H7 (cell line): ENCODE results near the gene ZNF518A. TPM values are rescaled to one million over a fixed set of nuclear protein-coding genes. Genes with fewer than 3 reads are reported as not detected.

Experiments
- DNase-seq: peaks from one replicate; pipeline ENCODE4 v3.0.0; 2012
- H3K27me3 ChIP-seq: 2 replicates; pipeline ENCODE4 v1.6.0; 2011; ENCODE audit warnings: mild to moderate bottlenecking, low read length; ENCODE audit not compliant: control insufficient read depth, insufficient read depth
- H3K36me3 ChIP-seq: replicated peaks from 2 replicates; pipeline ENCODE4 v1.5.1; 2011; ENCODE audit warnings: low read length; ENCODE audit not compliant: control insufficient read depth, insufficient read depth
- H3K4me3 ChIP-seq: 2 replicates; pipeline ENCODE4 v1.5.1; 2011; ENCODE audit warnings: low read depth, mild to moderate bottlenecking, control low read depth, low read length, moderate library complexity; ENCODE audit not compliant: insufficient read depth
- total RNA-seq: library from RNA; depleted of rRNA; stranded (reverse); fragments of >200 nt; shearing (Covaris generic); gene quantifications from 2 replicates; pipeline ENCODE4 v1.2.3, GENCODE V29; 2014; rRNA removed

The ZNF518A gene, protein sequence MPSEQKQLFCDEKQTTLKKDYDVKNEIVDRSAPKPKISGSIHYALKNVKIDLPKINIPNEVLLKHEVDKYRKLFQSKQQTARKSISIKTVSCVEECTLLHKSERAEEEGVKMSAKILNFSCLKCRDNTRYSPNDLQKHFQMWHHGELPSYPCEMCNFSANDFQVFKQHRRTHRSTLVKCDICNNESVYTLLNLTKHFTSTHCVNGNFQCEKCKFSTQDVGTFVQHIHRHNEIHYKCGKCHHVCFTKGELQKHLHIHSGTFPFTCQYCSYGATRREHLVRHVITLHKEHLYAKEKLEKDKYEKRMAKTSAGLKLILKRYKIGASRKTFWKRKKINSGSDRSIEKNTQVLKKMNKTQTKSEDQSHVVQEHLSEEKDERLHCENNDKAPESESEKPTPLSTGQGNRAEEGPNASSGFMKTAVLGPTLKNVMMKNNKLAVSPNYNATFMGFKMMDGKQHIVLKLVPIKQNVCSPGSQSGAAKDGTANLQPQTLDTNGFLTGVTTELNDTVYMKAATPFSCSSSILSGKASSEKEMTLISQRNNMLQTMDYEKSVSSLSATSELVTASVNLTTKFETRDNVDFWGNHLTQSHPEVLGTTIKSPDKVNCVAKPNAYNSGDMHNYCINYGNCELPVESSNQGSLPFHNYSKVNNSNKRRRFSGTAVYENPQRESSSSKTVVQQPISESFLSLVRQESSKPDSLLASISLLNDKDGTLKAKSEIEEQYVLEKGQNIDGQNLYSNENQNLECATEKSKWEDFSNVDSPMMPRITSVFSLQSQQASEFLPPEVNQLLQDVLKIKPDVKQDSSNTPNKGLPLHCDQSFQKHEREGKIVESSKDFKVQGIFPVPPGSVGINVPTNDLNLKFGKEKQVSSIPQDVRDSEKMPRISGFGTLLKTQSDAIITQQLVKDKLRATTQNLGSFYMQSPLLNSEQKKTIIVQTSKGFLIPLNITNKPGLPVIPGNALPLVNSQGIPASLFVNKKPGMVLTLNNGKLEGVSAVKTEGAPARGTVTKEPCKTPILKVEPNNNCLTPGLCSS (N-terminal part only)
- 15.3 and 20.4 TPM in 2 replicates for total RNA-seq

DNA sequence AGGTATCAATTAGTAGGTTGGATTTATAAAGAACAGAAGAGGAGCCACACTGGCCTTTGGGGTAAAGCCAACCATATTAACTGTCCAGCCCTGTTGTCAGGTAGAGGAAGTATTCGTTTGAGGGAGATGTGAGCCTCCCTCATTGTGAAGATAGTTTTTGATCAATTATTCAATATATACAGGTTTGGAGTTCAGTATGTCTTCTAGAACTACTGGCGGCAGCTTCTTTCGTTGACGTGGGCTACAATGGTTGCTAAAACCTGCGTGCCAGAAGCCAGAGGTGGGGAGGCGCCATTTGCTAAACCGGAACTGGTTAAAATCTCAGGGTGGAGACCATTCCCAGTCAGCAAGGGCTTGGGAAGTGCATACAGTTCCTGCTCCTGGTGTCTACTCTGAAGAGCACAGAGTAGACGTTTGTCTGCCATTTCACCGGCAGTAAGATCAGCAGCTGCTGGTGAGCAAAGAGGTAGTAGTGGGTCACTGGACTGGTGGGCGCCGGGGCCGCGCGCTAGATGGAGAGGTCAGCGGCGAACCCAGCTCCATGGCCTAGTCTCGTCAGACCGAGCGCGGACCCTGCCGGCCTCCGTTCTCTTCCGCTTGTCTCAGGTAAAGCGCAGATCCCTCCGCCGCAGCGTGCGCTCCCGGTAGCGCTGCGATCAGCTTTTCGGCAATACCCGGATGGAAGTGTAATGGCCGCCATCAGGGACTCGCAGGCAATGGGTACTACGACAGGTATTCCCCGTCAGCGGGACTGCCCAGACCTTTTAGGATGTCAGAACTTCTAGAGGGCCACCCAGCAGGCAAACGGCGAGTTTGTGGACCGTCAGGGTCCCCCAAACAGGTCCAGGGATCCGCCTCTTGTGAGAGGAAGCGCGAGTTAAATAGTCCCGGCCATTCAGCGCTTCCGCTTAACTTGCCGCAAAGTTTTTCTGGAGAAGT lies at the start of gene ZNF518A:
Gene ZNF518A, plus strand, starts transcription at position 911 of the 939 bp plus-strand sequence. CDS start 26,026 bp downstream, outside the sequence.
- peak; percentile 83 for DNase-seq
- no peaks in the 10 kb centered on the region for H3K27me3 ChIP-seq
- peak within 1 kb of the TSS; percentile 86 for H3K4me3 ChIP-seq
- H3K36me3 ChIP-seq: peaks cover 2% of the 10 kb centered on the region

DNA sequence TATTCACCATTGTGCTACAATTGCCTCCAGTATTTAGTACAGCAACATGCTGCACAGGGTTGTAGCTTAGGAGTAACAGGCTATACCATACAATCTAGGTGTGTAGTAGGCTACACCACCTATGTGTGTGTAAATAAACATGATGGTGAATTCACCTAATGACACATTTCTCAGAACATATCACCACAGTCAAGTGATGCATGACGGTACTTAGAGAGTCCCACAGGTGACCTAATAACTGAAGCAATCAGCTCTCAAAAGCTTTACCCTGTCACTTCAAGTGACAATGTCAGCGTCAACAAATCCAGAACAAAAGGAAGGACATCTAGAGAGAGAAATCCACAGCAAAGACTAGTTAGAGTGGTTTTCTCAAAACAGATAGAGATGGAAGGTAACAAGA lies 47.9 kb upstream of the ZNF518A start:
- Histone ChIP-seq H3K27me3 (no peaks in the 10 kb centered on the region), H3K4me3 (no peak overlapping the region), H3K36me3 (no peaks in the 10 kb centered on the region)
- DNase-seq: no peak

DNA sequence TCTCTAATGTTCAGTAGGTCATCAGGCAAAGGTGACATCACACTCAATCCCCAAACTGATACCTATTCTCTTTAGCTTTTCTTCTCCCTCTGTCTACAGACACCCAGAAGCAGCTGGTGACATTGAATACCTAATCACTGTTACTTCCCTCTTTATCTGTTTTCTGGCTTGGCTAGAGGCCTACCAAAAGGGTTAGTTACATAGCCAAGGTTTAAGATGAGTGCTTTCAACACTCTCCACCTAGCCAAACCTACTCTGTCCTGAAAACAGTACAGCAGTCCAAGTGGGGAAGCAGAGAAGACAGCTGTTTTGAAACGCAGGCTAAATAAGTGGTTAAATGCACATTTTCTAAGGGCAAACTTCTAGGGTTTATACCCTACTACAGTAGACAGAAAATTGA lies 47.3 kb upstream of the ZNF518A start:
- Histone ChIP-seq H3K4me3 (no peak overlapping the region), H3K36me3 (no peaks in the 10 kb centered on the region), H3K27me3 (no peaks in the 10 kb centered on the region)
- DNase-seq: no peak

DNA sequence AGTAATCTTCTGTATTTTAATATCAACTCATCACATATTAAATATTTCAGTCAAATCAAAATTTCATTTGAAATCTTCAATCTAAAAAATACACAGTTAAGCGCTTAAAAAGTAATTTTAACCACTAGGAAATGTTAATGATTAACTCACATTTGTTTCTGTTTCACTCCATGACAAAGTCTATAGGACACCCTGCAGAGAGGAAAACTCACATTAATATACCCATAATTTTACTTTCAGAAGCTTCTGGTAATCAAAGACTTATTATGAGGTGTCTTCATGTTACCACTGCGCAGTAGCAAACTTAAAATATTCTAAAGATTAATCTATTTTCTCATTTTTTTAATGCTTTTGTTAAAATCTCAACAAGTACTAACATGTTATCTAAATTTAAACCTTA lies 41.0 kb upstream of the ZNF518A start:
- H3K36me3 ChIP-seq: no peaks in the 10 kb centered on the region
- H3K27me3 ChIP-seq: no peaks in the 10 kb centered on the region
- H3K4me3 ChIP-seq: no peak overlapping the region
- no peak for DNase-seq

GRCh38 chr10:96089670-96090462 lies 40.2 kb upstream of the ZNF518A start:
- H3K27me3 ChIP-seq: no peaks in the 10 kb centered on the region
- no peaks in the 10 kb centered on the region for H3K36me3 ChIP-seq
- peak; percentile 13 for DNase-seq
- no peak overlapping the region for H3K4me3 ChIP-seq

- no peaks in the 10 kb centered on the region for H3K36me3 ChIP-seq
- H3K4me3 ChIP-seq: no peak overlapping the region
- no peaks in the 10 kb centered on the region for H3K27me3 ChIP-seq
- DNase-seq: no peak
Measured at GRCh38 chr10:96090463-96090800, 39.7 kb upstream of the ZNF518A start.

GRCh38 chr10:96092999-96093767 lies 36.9 kb upstream of the ZNF518A start:
- no peak for DNase-seq
- Histone ChIP-seq H3K36me3 (no peaks in the 10 kb centered on the region), H3K4me3 (no peak overlapping the region), H3K27me3 (no peaks in the 10 kb centered on the region)

- no peak for DNase-seq
- H3K27me3 ChIP-seq: no peaks in the 10 kb centered on the region
- no peak overlapping the region for H3K4me3 ChIP-seq
- H3K36me3 ChIP-seq: no peaks in the 10 kb centered on the region
Measured at GRCh38 chr10:96093948-96094347, 36.1 kb upstream of the ZNF518A start.

DNA sequence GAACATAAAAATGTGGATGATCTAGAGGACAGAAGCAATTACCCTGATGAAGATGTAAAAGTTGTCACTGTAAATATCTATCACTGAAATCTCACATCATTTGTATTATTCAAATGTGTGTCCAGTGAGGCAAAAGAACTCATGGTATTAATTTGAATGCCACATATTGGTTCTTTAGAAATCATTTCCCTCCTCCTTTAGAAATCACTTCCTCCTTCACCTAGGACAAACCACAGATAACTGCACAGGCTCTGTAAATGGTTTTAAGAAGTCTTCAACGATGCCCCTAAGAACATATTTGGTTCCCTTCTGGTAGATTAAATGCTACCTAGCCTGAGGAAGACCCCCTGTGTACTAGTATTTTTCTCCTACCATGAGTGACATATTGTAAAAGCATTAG lies 33.1 kb upstream of the ZNF518A start:
- Histone ChIP-seq H3K27me3 (no peaks in the 10 kb centered on the region), H3K36me3 (no peaks in the 10 kb centered on the region), H3K4me3 (no peak overlapping the region)
- no peak for DNase-seq

- Histone ChIP-seq H3K4me3 (no peak overlapping the region), H3K36me3 (no peaks in the 10 kb centered on the region), H3K27me3 (no peaks in the 10 kb centered on the region)
- no peak for DNase-seq
Measured at GRCh38 chr10:96097865-96098264, 32.2 kb upstream of the ZNF518A start.

GRCh38 chr10:96107623-96108038 lies 22.5 kb upstream of the ZNF518A start:
- Histone ChIP-seq H3K4me3 (no peak overlapping the region), H3K27me3 (no peaks in the 10 kb centered on the region), H3K36me3 (no peaks in the 10 kb centered on the region)
- DNase-seq: no peak

GRCh38 chr10:96112531-96112930 lies 17.6 kb upstream of the ZNF518A start:
- no peak for DNase-seq
- H3K4me3 ChIP-seq: no peak overlapping the region
- no peaks in the 10 kb centered on the region for H3K27me3 ChIP-seq
- H3K36me3 ChIP-seq: no peaks in the 10 kb centered on the region
